RWPE1 (cell line): Measurements from ENCODE around the gene ASB1.

Source experiments
- CTCF ChIA-PET: fragments of 350-600 bp; sonication (Branson Sonifier 250); formaldehyde crosslinking; extraction: SDS; loops from one replicate; lab custom pipeline; 2021; lab: Yijun Ruan, JAX
- POLR2A ChIA-PET: fragments of 400-600 bp; formaldehyde crosslinking; extraction: SDS; loops from one replicate; lab custom pipeline; 2020; ENCODE audit warnings: antibody characterized with exemption; ENCODE audit not compliant: low non-redundant PET; lab: Yijun Ruan, JAX
- DNase-seq: peaks from one replicate; pipeline ENCODE4 v3.0.0; 2012; ENCODE audit warnings: low spot score
- H3K27ac ChIP-seq: fragments of 450-650 bp; 2 replicates; pipeline ENCODE4 v1.5.1; 2017
- TF ChIP-seq, protein P1 (sequence below): fragments of 450-650 bp; conservative IDR thresholded peaks from 2 replicates; pipeline ENCODE4 v1.5.1; 2017; ENCODE audit warnings: low read depth, mild to moderate bottlenecking

Gene ASB1

DNA sequence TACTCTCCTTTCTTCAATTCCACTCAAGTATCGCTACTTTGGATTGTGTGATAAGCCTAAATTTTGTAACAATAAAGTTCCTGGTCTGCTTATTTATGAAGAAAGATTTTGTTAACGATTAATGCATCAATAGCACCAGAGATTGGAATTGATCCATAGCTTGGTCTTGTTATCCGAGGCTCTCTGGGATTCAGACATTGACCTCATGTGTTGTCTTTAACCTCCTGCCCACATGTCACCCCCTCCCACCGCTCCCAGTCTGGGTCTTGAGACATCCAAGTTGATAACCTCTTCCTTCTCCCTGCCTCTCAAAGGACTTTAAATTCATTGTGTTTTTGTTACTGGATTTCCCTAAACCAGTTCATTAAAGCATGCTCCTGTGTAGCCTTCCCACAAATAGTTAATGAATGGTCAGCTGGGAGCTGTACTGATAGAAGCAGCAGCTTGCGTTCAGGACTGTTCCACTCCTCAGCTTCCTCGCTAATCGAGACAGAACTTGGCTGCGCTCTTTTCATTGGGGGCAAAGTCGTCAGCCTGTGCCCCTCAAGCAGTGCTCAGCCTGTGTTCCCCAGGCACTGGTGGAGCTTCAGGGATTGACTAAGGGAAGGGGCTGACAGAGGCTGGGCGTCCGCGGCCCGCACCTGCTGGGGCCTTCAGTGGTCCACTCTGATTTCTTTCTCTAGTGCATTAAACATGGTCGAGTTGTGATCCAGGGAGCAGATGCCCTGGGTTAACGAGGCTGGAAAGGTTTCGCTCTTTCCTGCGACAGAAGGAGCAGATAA is 18.9 kb downstream of the ASB1 start:
- POLR2A ChIA-PET, result no interaction called here
- H3K27ac ChIP-seq, result no peak overlapping the region
- CTCF ChIA-PET, result interaction anchor here (0.5 kb wide), 1 partner anchor 324 kb away, joined by 3 read pairs; no protein-coding TSS in a partner anchor
- TF ChIP-seq, protein P1, sequence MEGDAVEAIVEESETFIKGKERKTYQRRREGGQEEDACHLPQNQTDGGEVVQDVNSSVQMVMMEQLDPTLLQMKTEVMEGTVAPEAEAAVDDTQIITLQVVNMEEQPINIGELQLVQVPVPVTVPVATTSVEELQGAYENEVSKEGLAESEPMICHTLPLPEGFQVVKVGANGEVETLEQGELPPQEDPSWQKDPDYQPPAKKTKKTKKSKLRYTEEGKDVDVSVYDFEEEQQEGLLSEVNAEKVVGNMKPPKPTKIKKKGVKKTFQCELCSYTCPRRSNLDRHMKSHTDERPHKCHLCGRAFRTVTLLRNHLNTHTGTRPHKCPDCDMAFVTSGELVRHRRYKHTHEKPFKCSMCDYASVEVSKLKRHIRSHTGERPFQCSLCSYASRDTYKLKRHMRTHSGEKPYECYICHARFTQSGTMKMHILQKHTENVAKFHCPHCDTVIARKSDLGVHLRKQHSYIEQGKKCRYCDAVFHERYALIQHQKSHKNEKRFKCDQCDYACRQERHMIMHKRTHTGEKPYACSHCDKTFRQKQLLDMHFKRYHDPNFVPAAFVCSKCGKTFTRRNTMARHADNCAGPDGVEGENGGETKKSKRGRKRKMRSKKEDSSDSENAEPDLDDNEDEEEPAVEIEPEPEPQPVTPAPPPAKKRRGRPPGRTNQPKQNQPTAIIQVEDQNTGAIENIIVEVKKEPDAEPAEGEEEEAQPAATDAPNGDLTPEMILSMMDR, result no peak
- no peak for DNase-seq

DNA sequence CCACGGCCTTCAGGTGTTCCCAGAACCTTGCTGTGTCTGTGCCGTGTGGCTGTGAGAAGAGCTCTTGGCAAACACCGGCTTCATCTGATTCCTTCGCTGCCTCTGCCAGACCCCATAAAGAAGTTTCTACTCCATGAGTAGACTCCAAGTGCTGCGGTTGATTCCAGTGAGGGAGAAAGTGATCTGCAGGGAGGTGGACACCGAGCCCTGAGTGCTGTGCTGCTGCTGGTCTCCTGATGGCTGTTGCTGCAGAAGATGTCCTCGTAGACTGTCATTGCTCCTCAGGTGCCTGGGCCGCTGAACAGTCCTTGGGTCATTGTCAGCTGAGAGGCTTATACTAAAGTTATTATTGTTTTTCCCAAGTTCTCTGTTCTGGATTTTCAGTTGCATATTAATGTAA is 19.6 kb downstream of the ASB1 start:
- TF ChIP-seq, protein P1, result no peak
- no peak for DNase-seq
- ChIA-PET POLR2A (no interaction called here), CTCF (no interaction called here)
- H3K27ac ChIP-seq, result no peak overlapping the region

GRCh38 chr2:238448031-238448955 is 21.6 kb downstream of the ASB1 start:
- peak overlapping the region; percentile 51 for H3K27ac ChIP-seq
- TF ChIP-seq, protein P1, result no peak
- ChIA-PET CTCF (interaction anchor here (0.7 kb wide), 1 partner anchor 10 kb away, joined by 7 read pairs; no protein-coding TSS in a partner anchor), POLR2A (no interaction called here)
- DNase-seq, result no peak

- ChIA-PET CTCF (no interaction called here), POLR2A (no interaction called here)
- TF ChIP-seq, protein P1, result no peak
- H3K27ac ChIP-seq, result peak overlapping the region; percentile 51
- no peak for DNase-seq
These were observed 22.5 kb downstream of the ASB1 start for GRCh38 chr2:238449241-238449640.

DNA sequence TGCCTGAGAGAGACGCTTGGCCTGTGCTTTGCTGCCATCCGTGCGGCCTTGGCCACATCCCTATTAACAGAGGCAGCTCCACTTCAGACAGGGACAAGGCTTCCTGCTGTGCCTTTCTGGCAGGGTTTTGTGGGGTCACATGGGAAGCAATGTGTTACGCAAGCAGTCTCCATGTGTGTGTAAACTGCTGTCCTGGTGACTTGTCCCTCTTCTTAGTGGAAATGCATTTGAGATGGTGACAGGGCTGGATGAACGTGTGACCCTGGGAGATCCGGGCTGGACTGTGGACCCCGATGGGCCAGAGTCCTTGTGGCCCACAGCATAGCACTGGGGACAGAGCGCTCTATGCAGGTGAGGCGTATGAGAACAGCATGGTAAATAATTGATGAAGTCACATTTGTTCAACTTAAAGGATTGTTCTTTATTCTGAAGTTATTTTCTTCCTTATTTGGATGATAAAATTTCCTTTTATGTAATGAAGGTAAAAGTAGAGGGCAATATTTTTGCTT is 23.2 kb downstream of the ASB1 start:
- TF ChIP-seq, protein P1, result no peak
- ChIA-PET POLR2A (no interaction called here), CTCF (no interaction called here)
- DNase-seq, result no peak
- peak overlapping the region; percentile 51 for H3K27ac ChIP-seq

GRCh38 chr2:238450440-238450861 is 23.7 kb downstream of the ASB1 start:
- ChIA-PET POLR2A (no interaction called here), CTCF (no interaction called here)
- DNase-seq, result no peak
- TF ChIP-seq, protein P1, result no peak
- H3K27ac ChIP-seq, result peak overlapping the region; percentile 51; the same call in 1 of the 2 replicates
